Left kidney (tissue), 2 donors: ENCODE results near the gene SLC39A3. TPM values are rescaled to one million over a fixed set of nuclear protein-coding genes. Genes with fewer than 3 reads are reported as not detected.

Source experiments
- DNase-seq: peaks from one replicate; pipeline ENCODE4 v3.0.0-alpha.2; 2013
- polyA plus RNA-seq: library from polyadenylated mRNA; unstranded; fragments of 120-200 nt; gene quantifications from one replicate; pipeline ENCODE4 v1.2.1, GENCODE V29; 2013; ENCODE audit not compliant: insufficient read length

The SLC39A3 gene
- polyA plus RNA-seq, 1 donor = 25.1 TPM

GRCh38 chr19:2706251-2706650 is 33.6 kb downstream of the SLC39A3 start:
- no peak for DNase-seq

GRCh38 chr19:2703691-2704216 is 36.1 kb downstream of the SLC39A3 start:
- no peak for DNase-seq

GRCh38 chr19:2703077-2703437 is 36.8 kb downstream of the SLC39A3 start:
- no peak for DNase-seq

- peak; percentile 94 for DNase-seq
Observed at GRCh38 chr19:2702170-2703076, 37.4 kb downstream of the SLC39A3 start, which contains the start of gene GNG7. Gene GNG7 (minus strand): TSS chr19:2702694. CDS start chr19:2520688, 182,006 bp downstream.

- DNase-seq = no peak
Observed at GRCh38 chr19:2701361-2702169, 38.3 kb downstream of the SLC39A3 start.

GRCh38 chr19:2700660-2701360 is 39.0 kb downstream of the SLC39A3 start:
- no peak for DNase-seq

GRCh38 chr19:2699413-2700140 is 40.2 kb downstream of the SLC39A3 start:
- no peak for DNase-seq

- DNase-seq = no peak
Observed at GRCh38 chr19:2694196-2694595, 45.6 kb downstream of the SLC39A3 start.

- no peak for DNase-seq
Observed at GRCh38 chr19:2693492-2694160, 46.2 kb downstream of the SLC39A3 start.

- no peak for DNase-seq
Observed at GRCh38 chr19:2691951-2692350, 47.9 kb downstream of the SLC39A3 start.

GRCh38 chr19:2690856-2691255 is 49.0 kb downstream of the SLC39A3 start:
- no peak for DNase-seq

GRCh38 chr19:2686360-2686759 is 53.5 kb downstream of the SLC39A3 start:
- no peak for DNase-seq

GRCh38 chr19:2685204-2685704 is 54.6 kb downstream of the SLC39A3 start:
- DNase-seq = no peak

- DNase-seq = no peak
Observed at GRCh38 chr19:2683430-2684003, 56.3 kb downstream of the SLC39A3 start.

Other genes starting within 250 kb of the SLC39A3 start
- 5.4 TPM for gene GNG7, start 37.3 kb downstream of the SLC39A3 start, polyA plus RNA-seq
- gene DIRAS1, start 18.6 kb downstream of the SLC39A3 start, polyA plus RNA-seq = 3.6 TPM
- 52.4 TPM for gene SGTA, start 43.3 kb upstream of the SLC39A3 start, polyA plus RNA-seq
- gene THOP1, start 45.5 kb upstream of the SLC39A3 start, polyA plus RNA-seq = 47.1 TPM
- gene ZNF554, start 79.9 kb upstream of the SLC39A3 start, polyA plus RNA-seq = 11.1 TPM
- gene ZNF555, start 101.5 kb upstream of the SLC39A3 start, polyA plus RNA-seq = 13.5 TPM
- gene ZNF556, start 127.3 kb upstream of the SLC39A3 start, polyA plus RNA-seq = 1.0 TPM
- 8.6 TPM for gene ZNF57, start 160.9 kb upstream of the SLC39A3 start, polyA plus RNA-seq
- 9.7 TPM for gene ZNF77, start 205.0 kb upstream of the SLC39A3 start, polyA plus RNA-seq
- gene TLE6, start 237.5 kb upstream of the SLC39A3 start, polyA plus RNA-seq = 8.6 TPM